DND-41 (cell line): Measurements from ENCODE around the gene FZD4.

ENCODE experiments used
- EZH2 ChIP-seq: IDR thresholded peaks from 3 replicates; pipeline ENCODE4 v1.6.1; 2012; ENCODE audit warnings: borderline replicate concordance, low read depth, mild to moderate bottlenecking, moderate library complexity, low read length, inconsistent platforms; ENCODE audit not compliant: severe bottlenecking
- TF ChIP-seq, protein P1 (sequence below): IDR thresholded peaks from 2 replicates; pipeline ENCODE4 v1.5.1; 2012; ENCODE audit warnings: borderline replicate concordance, low read length, moderate library complexity, mild to moderate bottlenecking; ENCODE audit not compliant: poor library complexity, severe bottlenecking; ENCODE audit errors: extremely low read depth

DNA sequence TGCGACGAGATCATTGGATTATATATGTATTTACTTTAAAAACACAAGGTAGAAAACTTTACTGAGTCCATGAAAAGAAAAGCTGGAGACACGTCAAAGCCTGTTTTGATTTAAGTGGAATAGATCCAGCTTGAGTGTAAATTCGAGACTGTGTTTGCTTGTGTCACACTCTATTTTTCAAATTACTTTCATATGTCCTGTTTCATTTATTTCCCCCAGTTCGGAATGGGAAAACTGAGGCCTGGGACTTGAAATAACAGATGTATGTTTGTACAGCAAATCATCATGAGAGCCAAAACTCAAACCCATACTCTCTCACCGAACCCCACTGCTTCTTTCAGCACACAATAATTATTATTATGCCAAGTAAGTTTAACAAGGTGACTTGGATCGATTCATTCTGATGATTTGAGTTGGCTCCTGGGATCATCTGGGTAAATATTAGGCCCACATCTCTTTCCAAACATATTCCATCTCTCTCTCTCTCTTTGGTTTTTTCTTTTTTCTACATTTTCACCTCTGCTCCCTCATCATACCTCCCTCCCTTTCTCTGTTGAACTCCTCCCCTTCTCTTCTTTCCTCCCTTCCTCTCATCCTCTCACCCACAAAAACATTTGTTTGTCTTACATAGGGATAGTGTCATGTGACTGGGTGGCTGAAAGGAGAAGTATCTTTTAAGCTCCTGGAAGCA is 21.2 kb downstream of the FZD4 start:
- TF ChIP-seq, protein P1, sequence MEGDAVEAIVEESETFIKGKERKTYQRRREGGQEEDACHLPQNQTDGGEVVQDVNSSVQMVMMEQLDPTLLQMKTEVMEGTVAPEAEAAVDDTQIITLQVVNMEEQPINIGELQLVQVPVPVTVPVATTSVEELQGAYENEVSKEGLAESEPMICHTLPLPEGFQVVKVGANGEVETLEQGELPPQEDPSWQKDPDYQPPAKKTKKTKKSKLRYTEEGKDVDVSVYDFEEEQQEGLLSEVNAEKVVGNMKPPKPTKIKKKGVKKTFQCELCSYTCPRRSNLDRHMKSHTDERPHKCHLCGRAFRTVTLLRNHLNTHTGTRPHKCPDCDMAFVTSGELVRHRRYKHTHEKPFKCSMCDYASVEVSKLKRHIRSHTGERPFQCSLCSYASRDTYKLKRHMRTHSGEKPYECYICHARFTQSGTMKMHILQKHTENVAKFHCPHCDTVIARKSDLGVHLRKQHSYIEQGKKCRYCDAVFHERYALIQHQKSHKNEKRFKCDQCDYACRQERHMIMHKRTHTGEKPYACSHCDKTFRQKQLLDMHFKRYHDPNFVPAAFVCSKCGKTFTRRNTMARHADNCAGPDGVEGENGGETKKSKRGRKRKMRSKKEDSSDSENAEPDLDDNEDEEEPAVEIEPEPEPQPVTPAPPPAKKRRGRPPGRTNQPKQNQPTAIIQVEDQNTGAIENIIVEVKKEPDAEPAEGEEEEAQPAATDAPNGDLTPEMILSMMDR, result no peak
- no peak for TF ChIP-seq EZH2
